Ovary (tissue), 3 donors: Measurements from ENCODE around the gene ABCA10.

Source experiments
- POLR2A ChIP-seq: fragments of 450-650 bp; IDR thresholded peaks from one replicate; pipeline ENCODE4 v1.6.1; 2017; ENCODE audit warnings: antibody characterized with exemption, mild to moderate bottlenecking, moderate library complexity
- TF ChIP-seq, protein P1 (sequence below), 3 donors: fragments of 450-650 bp in 2 of 3; fragments of 200-600 bp in 1 of 3; IDR thresholded peaks; one replicate each; pipeline versions ENCODE4 v1.5.1 to v1.8.0; 2016 to 2022; ENCODE audit warnings: antibody characterized with exemption in 3 of 3, mild to moderate bottlenecking in 1 of 3
- donor health status: DM: no; HTN: no; CAD: no.

DNA sequence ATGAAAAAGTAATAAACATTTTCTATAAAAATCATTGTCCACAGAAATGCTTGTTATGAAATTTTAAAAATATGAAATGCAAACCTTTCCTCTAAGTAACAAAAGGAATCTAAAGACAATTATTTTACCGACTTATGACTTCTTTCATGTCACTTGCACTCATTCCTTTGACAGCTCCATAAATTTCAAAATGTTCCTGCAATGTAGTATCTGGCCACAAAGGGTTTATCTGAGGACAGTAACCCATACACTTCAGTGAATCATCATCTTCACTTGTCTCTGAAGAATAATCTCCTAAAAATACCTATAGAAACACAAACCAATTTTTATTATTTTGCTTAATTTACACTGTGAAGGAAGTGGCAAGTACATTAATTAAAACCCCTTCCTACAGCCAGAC lies 25.6 kb upstream of the ABCA10 start:
- TF ChIP-seq, protein P1, sequence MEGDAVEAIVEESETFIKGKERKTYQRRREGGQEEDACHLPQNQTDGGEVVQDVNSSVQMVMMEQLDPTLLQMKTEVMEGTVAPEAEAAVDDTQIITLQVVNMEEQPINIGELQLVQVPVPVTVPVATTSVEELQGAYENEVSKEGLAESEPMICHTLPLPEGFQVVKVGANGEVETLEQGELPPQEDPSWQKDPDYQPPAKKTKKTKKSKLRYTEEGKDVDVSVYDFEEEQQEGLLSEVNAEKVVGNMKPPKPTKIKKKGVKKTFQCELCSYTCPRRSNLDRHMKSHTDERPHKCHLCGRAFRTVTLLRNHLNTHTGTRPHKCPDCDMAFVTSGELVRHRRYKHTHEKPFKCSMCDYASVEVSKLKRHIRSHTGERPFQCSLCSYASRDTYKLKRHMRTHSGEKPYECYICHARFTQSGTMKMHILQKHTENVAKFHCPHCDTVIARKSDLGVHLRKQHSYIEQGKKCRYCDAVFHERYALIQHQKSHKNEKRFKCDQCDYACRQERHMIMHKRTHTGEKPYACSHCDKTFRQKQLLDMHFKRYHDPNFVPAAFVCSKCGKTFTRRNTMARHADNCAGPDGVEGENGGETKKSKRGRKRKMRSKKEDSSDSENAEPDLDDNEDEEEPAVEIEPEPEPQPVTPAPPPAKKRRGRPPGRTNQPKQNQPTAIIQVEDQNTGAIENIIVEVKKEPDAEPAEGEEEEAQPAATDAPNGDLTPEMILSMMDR (IDR thresholded peaks at IDR 0.05): no peak
- TF ChIP-seq POLR2A: no peak
